HG03039 (cell line): Measurements from ENCODE around the gene AUTS2.

Source experiments
- ATAC-seq: cut with Tn5 transposase; IDR thresholded peaks from one replicate; pipeline ENCODE4 v1.9.1; 2021; ENCODE audit warnings: mild to moderate bottlenecking, moderate library complexity; ENCODE audit not compliant: unreplicated experiment

Gene AUTS2

DNA sequence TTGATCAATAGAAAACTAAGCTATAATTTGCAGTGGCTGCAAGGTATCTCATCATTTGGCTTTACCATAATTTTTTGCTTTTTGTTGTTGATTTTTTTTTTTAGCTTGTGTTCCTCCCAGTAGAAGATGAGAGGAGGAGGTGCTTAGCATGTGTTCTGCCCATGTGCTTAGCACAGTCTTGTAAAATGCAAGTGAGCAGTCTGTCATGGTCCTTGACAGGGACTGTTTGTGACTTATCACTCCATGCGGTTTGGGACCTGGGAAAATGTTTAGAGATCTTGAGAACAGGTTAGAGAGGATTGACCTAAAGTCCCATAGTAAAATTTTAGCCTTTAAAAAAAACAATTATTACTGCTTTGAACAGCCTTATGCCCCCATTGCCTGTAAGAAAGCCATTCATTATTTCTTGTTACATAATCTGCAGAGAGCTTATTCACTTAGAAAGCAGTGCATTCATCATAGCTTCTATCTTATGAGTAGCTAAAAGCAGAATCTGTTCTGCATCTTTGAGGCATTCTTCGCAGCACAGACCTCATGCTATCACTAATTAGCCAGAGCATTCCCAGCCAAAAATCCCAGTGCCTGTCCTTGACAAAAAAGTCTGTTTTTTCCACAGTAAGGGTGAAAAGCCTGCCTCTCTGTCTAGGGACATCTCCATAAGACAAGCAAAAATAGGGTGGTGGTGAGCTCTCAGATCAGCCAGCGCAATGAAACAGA is 784.9 kb downstream of the AUTS2 start:
- ATAC-seq: no peak

DNA sequence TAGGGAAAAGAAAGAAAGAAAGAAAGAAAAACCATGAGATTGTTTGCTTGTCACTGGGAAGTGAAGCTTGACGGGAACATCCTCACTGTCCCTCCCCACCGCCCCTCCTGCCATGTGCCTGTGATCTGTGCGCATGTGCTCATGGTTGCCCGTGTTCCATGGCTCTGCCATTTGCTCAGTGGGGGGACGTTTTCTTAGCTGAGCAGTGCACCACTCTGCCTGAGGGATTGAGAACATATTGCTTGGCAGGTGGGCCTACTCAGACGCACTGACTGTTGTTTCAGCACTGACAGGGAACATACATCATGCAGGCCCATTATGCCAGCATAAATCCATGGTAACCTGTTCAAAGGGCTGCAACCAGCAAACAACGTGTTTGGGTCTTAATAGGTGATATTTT is 785.7 kb downstream of the AUTS2 start:
- ATAC-seq: no peak

DNA sequence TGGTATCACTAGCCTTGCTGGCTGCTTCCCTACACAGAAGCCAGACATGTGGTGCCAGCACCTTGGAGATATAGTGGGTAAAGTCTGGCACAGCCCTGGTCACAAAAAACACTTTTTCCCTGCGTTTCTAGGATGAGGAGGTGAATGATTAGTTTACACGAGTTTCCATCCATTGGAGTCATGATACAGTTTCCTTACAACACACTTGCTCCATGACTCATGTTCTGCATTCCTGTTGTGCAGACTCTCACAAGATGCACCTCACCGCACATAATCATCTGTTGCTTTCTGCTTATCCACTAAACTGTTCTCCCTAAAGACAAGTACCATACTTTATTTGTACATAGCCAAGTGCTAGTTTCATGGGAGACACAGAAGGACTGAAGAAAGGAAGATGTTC is 786.6 kb downstream of the AUTS2 start:
- ATAC-seq: no peak

DNA sequence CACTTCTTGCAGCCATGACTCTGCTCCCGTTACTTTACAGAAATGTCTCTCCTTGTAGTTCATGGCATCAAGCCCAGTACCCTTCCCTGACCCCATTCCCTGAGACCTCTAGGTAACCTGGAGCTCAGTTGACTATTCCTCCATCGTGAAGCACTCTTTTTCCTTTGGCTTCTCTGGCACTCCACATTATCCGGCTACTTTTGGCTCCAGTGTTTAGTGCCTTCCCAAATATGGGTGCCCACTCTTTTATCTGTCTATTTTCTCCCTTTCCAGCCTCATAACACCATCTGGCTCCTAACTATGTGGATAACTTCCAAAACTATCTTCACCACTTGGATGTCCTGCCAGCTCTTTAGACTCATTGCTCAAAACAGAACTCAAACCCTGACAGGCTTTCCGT is 788.9 kb downstream of the AUTS2 start:
- no peak for ATAC-seq

DNA sequence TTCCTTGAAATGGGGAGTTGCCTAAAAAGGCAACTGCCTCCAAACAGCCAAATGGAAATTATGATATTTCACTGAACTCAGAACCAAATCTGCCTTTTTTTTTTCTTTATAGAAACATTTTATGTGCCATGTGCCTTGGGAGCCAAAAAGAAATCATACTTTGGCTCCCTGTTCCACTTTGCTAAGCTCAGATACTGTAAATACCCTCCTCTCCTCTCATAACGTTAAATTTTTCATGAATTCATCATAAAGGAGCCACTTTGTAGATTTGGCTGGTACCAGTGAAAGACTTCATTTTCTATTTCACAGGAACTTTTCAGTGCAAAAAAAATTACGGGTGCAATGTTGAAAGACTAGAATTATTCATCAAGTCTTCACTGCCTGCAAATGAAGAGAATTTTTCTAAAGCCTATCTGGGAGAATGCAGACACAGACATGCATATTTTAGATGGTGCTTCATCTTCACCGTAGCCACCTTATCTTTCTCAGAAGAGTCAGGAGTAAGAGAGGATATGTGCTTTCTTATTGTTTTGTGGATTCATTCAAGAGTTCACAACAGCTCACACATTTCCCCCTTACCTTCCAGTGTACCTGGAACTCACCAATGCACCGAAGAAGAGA is 791.4 kb downstream of the AUTS2 start:
- no peak for ATAC-seq

DNA sequence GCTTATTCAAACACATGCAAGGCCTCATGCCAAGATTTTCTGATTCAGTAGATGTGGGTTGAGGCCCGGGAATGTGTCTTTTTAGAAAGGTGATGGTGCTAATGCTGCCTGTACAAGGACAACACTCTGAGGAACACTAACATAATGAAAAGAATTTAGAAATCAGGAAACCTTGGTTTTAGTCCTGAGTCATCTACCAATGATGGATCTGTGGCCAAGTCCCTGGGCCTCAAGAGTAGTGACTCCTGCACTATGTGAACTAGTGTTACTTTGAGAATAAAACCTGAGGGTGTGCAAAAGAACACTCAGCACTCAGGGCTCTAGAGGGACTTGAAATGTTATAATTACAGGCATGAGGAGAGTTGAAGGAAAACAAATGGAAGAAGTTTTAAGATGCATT is 792.0 kb downstream of the AUTS2 start:
- ATAC-seq: no peak

DNA sequence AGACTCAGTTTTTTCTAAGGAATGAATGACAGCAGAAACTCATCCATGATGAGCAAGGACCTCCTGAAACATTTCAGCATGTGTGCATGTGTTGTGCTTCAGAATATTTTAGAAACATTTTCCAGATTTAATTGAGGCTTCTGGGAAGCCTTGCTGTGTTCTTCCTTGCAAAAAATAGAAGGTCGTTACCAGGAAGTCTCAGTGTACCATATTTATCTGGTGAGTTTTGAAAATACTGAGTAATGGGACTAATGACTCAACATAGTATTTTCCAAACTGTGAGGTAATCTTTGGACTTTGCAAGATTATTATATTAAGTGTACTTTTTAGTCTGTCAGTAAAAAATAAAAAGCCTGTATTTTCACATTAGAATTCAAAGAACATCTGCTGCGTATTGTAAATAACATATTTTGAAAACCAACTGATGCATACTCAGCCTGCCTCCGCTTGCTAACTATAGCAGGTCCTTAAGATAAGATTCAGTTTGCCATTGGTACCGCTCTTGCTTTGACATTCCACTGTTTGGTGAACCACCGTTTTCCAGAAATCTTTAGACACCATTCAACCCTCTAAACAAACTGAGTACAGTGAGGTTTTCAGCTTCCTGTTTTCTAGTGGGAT is 794.1 kb downstream of the AUTS2 start:
- no peak for ATAC-seq

DNA sequence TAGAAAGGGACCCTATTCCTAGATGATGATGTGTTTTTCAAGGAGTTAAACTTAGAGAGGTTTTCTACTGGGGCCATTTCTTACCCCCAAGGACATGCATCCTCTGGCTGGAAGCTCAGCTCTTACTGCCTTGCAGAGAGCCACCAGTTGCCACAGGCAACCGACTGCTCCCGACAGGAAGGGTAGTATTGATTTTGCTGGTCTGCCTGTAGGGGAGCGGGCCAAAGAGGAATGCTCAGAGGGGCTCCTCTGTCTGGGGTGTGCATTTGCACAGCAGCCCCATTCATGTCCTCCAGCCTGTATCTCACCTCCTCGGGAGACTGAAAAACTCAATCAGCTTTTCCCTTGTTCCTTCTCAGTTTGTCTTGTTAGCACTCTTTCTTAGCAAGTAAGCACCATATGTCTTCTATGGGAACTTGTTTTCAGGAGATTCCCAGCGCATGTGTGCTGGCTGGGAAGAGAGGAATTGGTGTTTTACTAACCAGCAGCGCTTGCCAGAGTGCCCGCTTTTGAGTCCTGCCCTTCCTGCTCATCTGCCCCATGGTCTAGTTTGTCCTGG is 794.7 kb downstream of the AUTS2 start:
- ATAC-seq: no peak

DNA sequence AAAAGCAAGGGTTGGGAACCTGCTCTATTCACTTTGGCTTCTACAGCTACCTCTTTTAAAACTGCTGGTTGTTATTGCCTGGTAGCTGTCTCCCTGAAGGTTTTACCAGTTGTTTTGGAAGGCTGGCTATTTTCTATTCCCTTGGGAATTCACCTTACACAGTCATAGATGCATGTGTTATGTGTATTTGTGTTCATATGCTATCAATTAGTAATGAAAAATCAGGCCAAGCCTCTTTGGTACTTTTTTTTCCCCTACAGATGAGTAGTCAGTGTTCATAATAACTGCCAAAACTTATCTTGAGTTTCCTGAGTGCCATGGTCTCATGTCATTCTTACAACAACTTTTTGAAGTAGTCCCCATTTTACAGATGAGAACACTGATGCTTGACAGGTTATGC is 795.7 kb downstream of the AUTS2 start:
- ATAC-seq: no peak

DNA sequence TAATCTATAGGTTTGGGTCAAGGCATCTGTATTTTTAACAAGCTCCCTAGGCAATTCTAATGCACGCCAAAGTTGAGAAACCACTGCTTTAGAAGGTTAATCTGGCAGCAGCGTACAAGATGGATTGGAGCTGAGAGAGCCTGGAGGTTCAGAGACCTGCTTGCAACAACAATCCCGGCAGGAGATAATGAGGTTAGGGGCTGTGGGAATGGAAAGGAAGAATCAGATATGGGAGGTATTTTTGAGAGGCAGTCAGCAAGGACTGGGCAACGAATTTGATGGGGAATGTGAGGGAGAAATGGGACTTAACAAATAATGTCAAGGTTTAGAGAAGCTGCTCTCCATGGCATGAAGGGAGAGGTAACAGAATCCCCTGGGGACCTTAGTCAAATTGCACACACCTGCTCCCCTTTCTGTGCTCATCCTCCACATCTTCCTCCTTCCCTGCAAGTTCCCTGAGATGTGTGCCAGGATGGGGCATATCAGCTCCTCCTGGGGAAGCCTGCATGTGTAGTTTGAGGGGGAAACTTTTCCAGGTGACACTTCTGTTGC is 802.6 kb downstream of the AUTS2 start:
- no peak for ATAC-seq

DNA sequence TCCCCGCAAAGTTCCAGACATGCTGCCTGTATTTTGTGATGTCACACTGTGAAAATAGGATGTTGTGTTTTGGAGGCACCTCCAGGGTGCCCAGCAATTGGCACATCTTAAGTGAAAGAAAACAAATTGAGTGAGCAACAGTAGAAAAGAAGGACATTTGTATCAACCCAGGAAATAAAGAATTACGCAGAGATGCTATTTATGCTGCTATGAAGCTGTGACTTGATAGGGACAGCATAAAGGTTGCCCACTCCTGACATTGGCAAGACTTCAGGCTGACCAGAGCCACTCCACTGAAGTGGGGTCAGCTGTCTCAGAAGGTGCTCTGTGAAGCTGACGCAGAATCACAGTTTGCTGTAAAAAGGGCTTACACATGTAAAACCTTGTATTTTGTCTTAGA is 803.8 kb downstream of the AUTS2 start:
- ATAC-seq: no peak

DNA sequence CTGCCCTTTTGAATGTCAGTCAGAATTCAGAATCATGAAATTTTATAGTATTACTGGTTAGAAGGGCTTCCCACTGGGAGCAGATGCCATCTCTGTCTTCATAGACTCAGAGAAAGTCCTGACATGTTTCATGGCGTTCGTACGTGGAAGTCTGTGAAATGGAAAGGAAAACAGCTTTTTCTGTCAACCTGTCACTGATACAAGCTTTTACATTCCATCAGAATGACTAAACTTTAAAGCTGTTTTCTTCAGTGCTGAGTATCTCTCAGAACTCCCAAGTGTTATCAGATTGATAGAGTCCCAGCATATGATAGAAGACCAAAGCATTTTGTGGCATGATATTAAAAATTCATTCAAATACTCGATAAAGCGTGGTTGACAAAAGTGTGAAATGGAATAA is 807.0 kb downstream of the AUTS2 start:
- no peak for ATAC-seq

DNA sequence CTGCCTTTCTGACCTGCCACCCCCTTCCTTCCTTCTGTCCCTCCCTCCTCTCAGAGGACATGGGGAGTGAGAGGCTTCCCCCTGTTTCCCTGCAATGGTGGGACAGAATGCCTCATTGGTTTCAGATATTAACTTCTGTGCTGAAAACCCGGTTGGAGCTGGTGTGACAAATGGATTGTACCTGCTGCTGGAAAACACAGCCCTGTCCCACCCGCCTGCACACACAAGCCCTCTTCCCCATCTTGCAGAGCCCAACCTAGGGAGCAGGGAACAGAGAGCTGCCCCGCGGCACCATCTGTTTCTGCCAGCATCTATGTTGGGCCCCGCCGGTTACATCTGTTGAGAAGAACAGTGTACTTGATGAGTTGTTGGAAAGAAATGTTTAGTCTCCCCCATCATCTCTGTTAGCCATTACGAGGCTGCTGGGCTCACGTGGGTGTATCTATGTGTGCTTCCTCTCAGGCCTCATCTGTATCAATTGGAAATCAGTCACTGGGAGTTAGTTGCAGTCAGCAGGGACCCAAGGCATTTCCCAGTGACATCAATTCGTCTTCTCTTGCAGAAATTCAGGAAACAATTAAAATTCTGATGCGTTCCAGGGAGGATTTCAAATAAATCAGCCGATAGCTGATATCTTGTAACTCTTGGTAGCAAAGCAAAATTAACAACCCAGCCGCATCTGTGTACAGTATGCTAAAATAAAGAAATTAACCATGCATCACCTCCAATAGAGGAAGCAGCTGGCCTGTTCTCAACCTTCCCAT is 808.1 kb downstream of the AUTS2 start:
- no peak for ATAC-seq

DNA sequence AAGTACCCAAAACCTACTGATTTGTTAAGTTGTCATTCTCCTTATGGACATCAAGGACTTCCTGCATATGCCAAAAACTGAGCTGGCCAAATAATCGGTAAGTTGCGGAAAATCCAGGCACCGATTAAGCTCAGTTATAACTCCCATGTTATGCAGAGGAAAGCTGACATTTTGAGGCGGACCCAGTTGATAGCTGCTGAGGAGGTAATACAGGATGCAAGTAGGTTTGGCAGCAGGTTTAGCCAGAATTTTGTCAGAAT is 808.6 kb downstream of the AUTS2 start:
- no peak for ATAC-seq

DNA sequence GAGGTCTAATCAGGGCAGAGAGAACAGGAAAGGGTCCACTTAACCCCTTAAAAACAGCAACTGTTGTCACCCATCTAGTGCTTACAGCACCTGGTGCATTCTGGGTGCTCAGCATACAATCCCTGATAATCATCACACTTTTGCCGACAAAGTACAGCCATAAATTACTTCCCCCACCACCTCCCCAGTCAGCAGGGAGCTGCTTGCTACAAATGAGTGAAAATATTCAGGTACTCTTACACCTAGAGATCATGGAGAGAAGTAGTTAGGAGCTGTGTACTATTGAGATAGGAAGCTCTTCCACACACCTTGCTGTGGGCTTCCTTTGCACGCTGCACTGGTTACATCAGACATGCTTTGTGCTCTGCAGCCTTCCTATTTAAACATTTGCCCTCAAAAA is 810.2 kb downstream of the AUTS2 start:
- no peak for ATAC-seq

DNA sequence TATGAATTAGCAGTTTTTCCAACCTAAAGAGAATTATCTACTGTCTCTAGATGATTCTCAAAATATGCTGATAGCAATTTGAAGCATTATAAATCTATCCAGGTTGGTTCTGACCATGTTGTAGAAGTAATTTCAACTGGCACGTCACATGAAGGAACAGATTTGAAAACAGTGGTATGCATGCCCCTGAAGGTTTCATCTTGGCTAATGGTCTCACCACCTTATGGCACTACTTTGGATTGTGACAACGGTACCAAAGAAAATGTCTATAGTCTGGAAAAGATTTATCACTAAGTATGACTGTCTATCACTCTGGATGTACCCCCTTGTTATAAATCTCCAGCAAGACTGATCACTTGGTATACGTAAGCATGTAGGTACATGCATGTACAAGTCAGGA is 810.6 kb downstream of the AUTS2 start:
- ATAC-seq: no peak

DNA sequence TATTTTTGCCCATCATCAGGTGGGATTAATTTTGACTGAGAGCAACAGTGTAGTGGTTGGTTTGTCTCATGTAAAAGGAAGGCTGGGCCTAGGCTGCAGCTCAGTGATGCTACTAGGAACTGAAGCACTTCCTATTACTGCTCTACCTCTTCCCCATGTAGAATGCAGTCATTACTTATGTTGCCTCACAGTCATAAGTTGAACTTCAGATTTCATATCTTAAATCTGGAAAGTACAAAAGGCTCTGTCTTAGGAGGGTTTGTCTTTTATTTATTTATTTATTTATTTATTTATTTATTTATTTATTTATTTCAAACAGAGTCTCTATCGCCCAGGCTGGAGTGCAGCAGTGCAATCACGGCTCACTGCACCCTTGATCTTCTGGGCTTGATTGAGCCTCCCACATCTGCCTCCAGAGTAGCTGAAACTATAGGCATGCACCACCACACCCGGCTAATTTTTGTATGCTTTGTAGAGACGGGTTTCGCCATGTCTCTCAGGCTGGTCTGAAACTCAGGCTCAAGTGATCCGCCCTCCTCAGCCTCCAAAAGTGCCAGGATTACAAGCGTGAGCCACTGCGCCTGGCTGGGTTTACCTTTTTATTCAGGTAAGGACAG is 812.0 kb downstream of the AUTS2 start:
- peak; percentile 57 for ATAC-seq

DNA sequence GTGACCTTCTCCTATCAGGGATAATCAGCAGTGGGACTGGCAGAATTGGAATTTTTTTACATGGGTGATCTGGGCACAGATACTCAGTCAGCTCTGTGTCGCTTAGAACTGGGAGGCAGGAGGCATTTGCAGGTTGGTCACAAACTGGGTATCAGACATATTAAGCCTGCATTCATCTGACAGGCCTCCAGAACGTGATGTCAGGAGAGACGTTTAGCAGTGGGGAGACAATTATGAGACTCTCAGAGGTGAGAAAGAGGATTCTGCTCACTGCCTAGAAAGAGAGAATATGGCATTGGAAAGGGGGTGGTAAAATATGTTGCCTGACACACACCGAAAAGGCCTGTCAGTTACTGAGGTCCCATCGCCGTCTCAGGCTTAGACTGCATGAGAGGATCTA is 816.1 kb downstream of the AUTS2 start:
- ATAC-seq: no peak

DNA sequence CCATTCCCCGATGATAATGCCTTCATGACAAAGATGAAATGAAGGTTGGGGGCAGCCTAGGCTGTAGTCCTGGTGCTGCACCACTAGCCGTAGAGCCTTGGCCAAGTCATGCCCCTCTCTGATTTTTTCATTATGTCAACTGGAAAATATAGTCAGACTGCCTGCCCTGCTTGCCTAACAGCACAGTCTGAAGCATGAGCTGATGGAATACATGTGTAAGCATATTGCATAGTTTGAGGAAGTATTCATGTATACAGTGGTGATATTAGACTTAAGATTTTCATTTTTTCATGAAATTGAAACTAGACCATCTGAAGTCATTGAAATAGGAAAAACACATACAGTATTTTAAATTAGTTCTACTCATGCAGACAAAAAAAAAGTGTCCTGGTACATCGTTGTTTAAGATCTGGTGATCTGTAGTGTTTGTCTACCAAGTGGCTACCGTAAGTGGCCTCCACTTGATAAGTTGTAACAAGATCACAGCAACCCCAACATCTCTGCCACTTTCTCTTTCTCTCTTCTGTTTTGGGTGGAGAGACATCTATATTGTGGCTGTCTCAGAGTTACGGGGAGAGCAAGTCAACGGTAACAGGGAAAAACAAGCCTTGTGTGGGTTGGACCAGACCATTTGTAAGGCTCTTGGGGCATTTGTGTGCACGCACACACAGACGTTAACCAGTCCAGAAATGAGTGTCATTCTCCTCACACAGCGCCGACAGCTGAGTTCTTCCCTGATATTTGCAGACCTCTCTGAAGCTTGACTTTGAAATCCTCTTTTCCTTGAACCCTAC is 817.1 kb downstream of the AUTS2 start:
- peak; percentile 76 for ATAC-seq

DNA sequence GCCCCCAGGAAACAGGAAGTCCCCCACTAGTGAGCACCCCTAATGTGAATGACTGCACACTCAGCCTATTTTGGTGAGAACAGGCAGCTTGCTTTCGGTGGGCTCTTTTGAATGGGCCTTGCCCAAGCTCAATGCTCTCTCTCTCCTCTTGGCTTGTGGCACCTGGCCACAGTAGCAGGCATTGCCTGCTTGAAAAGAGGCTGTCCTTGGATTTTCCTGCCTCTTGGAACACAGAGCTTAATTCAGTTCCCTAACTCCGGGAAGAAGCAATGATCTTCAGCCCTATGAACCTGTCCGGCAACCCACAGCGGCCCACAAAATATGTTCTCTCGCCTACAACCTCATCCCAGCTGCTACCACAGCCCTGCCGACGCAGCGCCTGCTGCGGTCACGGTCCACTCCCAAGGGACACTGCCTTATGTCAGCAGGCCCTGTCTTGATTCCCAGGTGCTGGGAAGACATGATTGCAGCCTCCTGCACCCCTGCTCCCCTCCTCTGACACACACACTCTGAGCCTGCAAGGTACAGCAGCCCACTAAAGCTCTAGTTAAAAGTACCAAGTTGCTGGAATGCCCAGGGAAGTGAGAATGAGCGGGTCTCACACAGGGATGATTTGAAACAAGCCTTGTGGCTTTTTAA is 818.2 kb downstream of the AUTS2 start:
- no peak for ATAC-seq
